ENCODE measurements around the gene PRKRIP1. TPM values are rescaled to one million over a fixed set of nuclear protein-coding genes. Genes with fewer than 3 reads are reported as not detected.
A peak's percentile ranks its signal among the peaks of the same experiment; 100 is the strongest.

Gene PRKRIP1
- total RNA-seq, 1 experiment from 2014 or later, result 36.8 TPM

DNA sequence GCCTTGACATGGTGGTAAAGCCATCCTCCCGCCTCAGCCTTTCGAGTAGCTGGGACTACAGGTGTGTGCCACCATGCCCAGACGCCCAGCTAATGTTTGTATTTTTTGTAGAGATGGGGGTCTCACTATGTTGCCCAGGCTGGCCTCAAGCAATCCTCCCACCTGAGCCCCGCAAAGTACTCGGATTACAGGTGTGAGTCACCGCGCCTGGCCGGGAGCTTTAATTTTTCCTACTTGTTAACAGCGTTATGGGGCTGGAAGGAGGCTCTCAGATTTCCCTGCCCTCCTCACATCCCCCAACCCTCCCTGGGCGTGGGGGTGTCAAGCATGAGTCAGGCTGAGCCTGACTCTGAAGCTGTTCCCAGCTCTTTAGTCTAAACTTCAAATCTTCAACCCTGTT lies 60.2 kb downstream of the PRKRIP1 start:
- intact Hi-C loops (cut with micrococcal nuclease), result no loop called here
- Mint-ChIP-seq H3K27me3 (ENCODE audit: insufficient read depth, unreplicated experiment) (no peaks in the 10 kb centered on the region), H3K4me1 (ENCODE audit: insufficient read depth, unreplicated experiment) (no peaks in the 10 kb centered on the region), H3K36me3 (ENCODE audit: insufficient read depth, unreplicated experiment) (peaks cover 45% of the 10 kb centered on the region), H3K4me3 (ENCODE audit: unreplicated experiment) (no peak overlapping the region), H3K27ac (ENCODE audit: low read depth, unreplicated experiment) (no peak overlapping the region), H3K9me3 (ENCODE audit: unreplicated experiment) (no peaks in the 10 kb centered on the region)
- peak; percentile 32 for DNase-seq (ENCODE audit: unreplicated experiment)
- TF ChIP-seq CTCF (IDR thresholded peaks at IDR 0.05; ENCODE audit: unreplicated experiment), result no peak
- POLR2A ChIA-PET, result interaction anchor here (0.6 to 2.2 kb wide), 3 partner anchors 8 to 1525 kb away, joined by 3 to 10 read pairs (median 3); partner anchors contain the start of genes ALKBH4 and LRWD1
- BruUV-seq (replicated peaks), result no TSS peak
- CTCF ChIA-PET, result interaction anchor here (0.7 kb wide), 1 partner anchor 179 kb away, joined by 3 read pairs; no protein-coding TSS in a partner anchor

DNA sequence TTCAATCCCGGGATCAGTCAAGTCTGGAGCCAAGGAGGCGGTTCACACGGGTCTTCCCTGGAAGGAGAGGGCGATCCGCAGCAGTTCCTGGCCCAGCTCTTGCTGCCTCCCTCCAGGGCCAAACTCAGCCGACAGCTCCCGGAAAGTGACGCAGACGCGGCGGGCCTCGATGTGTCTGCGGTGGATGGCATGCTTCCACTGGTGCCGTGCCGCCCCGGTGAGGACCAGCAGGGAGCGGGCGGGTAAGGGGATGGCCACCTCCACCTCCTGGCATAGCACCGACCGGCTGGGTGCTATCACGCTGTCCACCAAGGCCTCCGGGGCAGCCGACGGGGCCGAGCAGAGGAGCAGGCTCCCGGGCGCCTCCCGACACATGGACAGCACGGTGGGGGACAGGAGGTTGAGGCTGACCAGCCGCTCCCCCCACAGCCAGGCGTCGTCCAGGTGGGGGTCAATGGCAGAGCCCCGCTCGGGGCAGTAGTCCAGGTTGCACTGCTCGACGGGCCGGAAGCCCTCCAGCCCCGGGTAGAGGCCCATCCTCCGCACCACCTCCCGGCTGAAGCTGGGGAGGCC lies 61.3 kb downstream of the PRKRIP1 start:
- H3K36me3 Mint-ChIP-seq (ENCODE audit: insufficient read depth, unreplicated experiment), result peaks cover 45% of the 10 kb centered on the region
- BruUV-seq (replicated peaks), result TSS peak; percentile 24
- no peak overlapping the region for H3K27ac Mint-ChIP-seq (ENCODE audit: low read depth, unreplicated experiment)
- no peak for TF ChIP-seq CTCF (IDR thresholded peaks at IDR 0.05; ENCODE audit: unreplicated experiment)
- no peaks in the 10 kb centered on the region for H3K27me3 Mint-ChIP-seq (ENCODE audit: insufficient read depth, unreplicated experiment)
- intact Hi-C loops (cut with micrococcal nuclease), result no loop called here
- no peaks in the 10 kb centered on the region for H3K4me1 Mint-ChIP-seq (ENCODE audit: insufficient read depth, unreplicated experiment)
- ChIA-PET CTCF (no interaction called here), POLR2A (no interaction called here)
- no peaks in the 10 kb centered on the region for H3K9me3 Mint-ChIP-seq (ENCODE audit: unreplicated experiment)
- DNase-seq (ENCODE audit: unreplicated experiment), result no peak
- H3K4me3 Mint-ChIP-seq (ENCODE audit: unreplicated experiment), result no peak overlapping the region

- Mint-ChIP-seq H3K4me1 (ENCODE audit: insufficient read depth, unreplicated experiment) (peaks cover 6% of the 10 kb centered on the region), H3K27ac (ENCODE audit: low read depth, unreplicated experiment) (no peak overlapping the region), H3K9me3 (ENCODE audit: unreplicated experiment) (no peaks in the 10 kb centered on the region), H3K4me3 (ENCODE audit: unreplicated experiment) (no peak overlapping the region), H3K36me3 (ENCODE audit: insufficient read depth, unreplicated experiment) (peaks cover 45% of the 10 kb centered on the region), H3K27me3 (ENCODE audit: insufficient read depth, unreplicated experiment) (no peaks in the 10 kb centered on the region)
- BruUV-seq (replicated peaks), result no TSS peak
- DNase-seq (ENCODE audit: unreplicated experiment), result no peak
- TF ChIP-seq CTCF (IDR thresholded peaks at IDR 0.05; ENCODE audit: unreplicated experiment), result no peak
- ChIA-PET POLR2A (interaction anchor here (1.6 kb wide), 1 partner anchor 63 kb away, joined by 3 read pairs; the partner anchor contains the start of gene PRKRIP1), CTCF (no interaction called here)
- intact Hi-C loops (cut with micrococcal nuclease), result no loop called here
These were observed 63.2 kb downstream of the PRKRIP1 start for GRCh38 chr7:102459221-102459844.

DNA sequence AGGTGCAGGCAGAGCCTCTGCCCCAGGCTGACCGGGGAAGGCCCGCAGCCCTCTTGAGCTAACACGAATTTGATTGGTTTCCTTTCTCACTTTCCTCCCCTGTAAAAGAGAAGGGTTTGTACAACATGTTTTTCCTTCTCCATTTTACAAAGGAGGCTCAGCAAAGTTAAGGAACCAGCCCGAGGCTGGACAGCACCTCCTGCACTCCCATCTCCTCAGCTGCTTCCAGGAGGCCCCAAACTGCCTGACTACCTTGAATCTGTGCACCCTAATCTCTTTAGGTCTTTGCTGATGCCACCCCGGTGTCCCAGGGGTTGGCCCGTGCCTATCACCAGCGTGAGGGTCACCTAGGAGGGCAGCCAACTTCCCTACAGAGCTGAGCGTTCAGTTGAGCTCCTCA lies 64.3 kb downstream of the PRKRIP1 start:
- peaks cover 6% of the 10 kb centered on the region for H3K4me1 Mint-ChIP-seq (ENCODE audit: insufficient read depth, unreplicated experiment)
- ChIA-PET CTCF (interaction anchor here (0.8 kb wide), 1 partner anchor 23 kb away, joined by 3 read pairs; no protein-coding TSS in a partner anchor), POLR2A (no interaction called here)
- H3K4me3 Mint-ChIP-seq (ENCODE audit: unreplicated experiment), result no peak overlapping the region
- DNase-seq (ENCODE audit: unreplicated experiment), result no peak
- BruUV-seq (replicated peaks), result no TSS peak
- intact Hi-C loops (cut with micrococcal nuclease), result no loop called here
- no peaks in the 10 kb centered on the region for H3K9me3 Mint-ChIP-seq (ENCODE audit: unreplicated experiment)
- H3K36me3 Mint-ChIP-seq (ENCODE audit: insufficient read depth, unreplicated experiment), result peaks cover 39% of the 10 kb centered on the region
- no peaks in the 10 kb centered on the region for H3K27me3 Mint-ChIP-seq (ENCODE audit: insufficient read depth, unreplicated experiment)
- no peak overlapping the region for H3K27ac Mint-ChIP-seq (ENCODE audit: low read depth, unreplicated experiment)
- no peak for TF ChIP-seq CTCF (IDR thresholded peaks at IDR 0.05; ENCODE audit: unreplicated experiment)
